ENCODE results near the gene CASR. TPM values are rescaled to one million over a fixed set of nuclear protein-coding genes. Genes with fewer than 3 reads are reported as not detected.

The CASR gene
- polyA plus RNA-seq, 1 donor: 1.9 TPM

- no peak for DNase-seq
- H3K27ac ChIP-seq (ENCODE audit: low read length): no peak overlapping the region
- no peaks in the 10 kb centered on the region for H3K9me3 ChIP-seq (ENCODE audit: control insufficient read depth, low read depth, low read length)
- no peaks in the 10 kb centered on the region for H3K36me3 ChIP-seq (ENCODE audit: control insufficient read depth, insufficient read depth, low read length)
- no peaks in the 10 kb centered on the region for H3K27me3 ChIP-seq (ENCODE audit: control insufficient read depth, insufficient read depth, low read length)
- no peak overlapping the region for H3K4me3 ChIP-seq (ENCODE audit: low read length)
- H3K4me1 ChIP-seq (ENCODE audit: control insufficient read depth, insufficient read depth, low read length): peaks cover 12% of the 10 kb centered on the region
- no CpG with 5 or more reads among the region's 4 CpGs for WGBS (ENCODE audit: insufficient coverage, low lambda C conversion rate)
These were observed 132.2 kb downstream of the CASR start for GRCh38 chr3:122315619-122316018.

GRCh38 chr3:122316368-122316767, 132.9 kb downstream of the CASR start:
- Histone ChIP-seq H3K4me3 (ENCODE audit: low read length) (no peak overlapping the region), H3K27me3 (ENCODE audit: control insufficient read depth, insufficient read depth, low read length) (no peaks in the 10 kb centered on the region), H3K4me1 (ENCODE audit: control insufficient read depth, insufficient read depth, low read length) (peaks cover 8% of the 10 kb centered on the region), H3K27ac (ENCODE audit: low read length) (no peak overlapping the region), H3K9me3 (ENCODE audit: control insufficient read depth, low read depth, low read length) (no peaks in the 10 kb centered on the region), H3K36me3 (ENCODE audit: control insufficient read depth, insufficient read depth, low read length) (no peaks in the 10 kb centered on the region)
- no peak for DNase-seq
- WGBS (ENCODE audit: insufficient coverage, low lambda C conversion rate): 100% methylated on average over 1 of the region's 5 CpGs

GRCh38 chr3:122318620-122319019, 135.2 kb downstream of the CASR start:
- Histone ChIP-seq H3K27me3 (ENCODE audit: control insufficient read depth, insufficient read depth, low read length) (no peaks in the 10 kb centered on the region), H3K9me3 (ENCODE audit: control insufficient read depth, low read depth, low read length) (no peaks in the 10 kb centered on the region), H3K4me1 (ENCODE audit: control insufficient read depth, insufficient read depth, low read length) (peaks cover 8% of the 10 kb centered on the region), H3K4me3 (ENCODE audit: low read length) (no peak overlapping the region), H3K27ac (ENCODE audit: low read length) (no peak overlapping the region), H3K36me3 (ENCODE audit: control insufficient read depth, insufficient read depth, low read length) (no peaks in the 10 kb centered on the region)
- no CpG with 5 or more reads among the region's 2 CpGs for WGBS (ENCODE audit: insufficient coverage, low lambda C conversion rate)
- no peak for DNase-seq

GRCh38 chr3:122322095-122323075, 138.9 kb downstream of the CASR start:
- 70% methylated on average over 3 of the region's 5 CpGs for WGBS (ENCODE audit: insufficient coverage, low lambda C conversion rate)
- Histone ChIP-seq H3K27ac (ENCODE audit: low read length) (no peak overlapping the region), H3K9me3 (ENCODE audit: control insufficient read depth, low read depth, low read length) (no peaks in the 10 kb centered on the region), H3K4me1 (ENCODE audit: control insufficient read depth, insufficient read depth, low read length) (no peaks in the 10 kb centered on the region), H3K36me3 (ENCODE audit: control insufficient read depth, insufficient read depth, low read length) (no peaks in the 10 kb centered on the region), H3K27me3 (ENCODE audit: control insufficient read depth, insufficient read depth, low read length) (no peaks in the 10 kb centered on the region), H3K4me3 (ENCODE audit: low read length) (no peak overlapping the region)
- DNase-seq: no peak

GRCh38 chr3:122324871-122325323, 141.4 kb downstream of the CASR start, which contains the start of gene CSTA:
CSTA (plus strand) TSS chr3:122325248; CDS start chr3:122325293, 45 bp downstream.
- Histone ChIP-seq H3K9me3 (ENCODE audit: control insufficient read depth, low read depth, low read length) (no peaks in the 10 kb centered on the region), H3K27ac (ENCODE audit: low read length) (no peak within 1 kb of the TSS), H3K27me3 (ENCODE audit: control insufficient read depth, insufficient read depth, low read length) (no peaks in the 10 kb centered on the region), H3K4me3 (ENCODE audit: low read length) (no peak within 1 kb of the TSS), H3K36me3 (ENCODE audit: control insufficient read depth, insufficient read depth, low read length) (no peaks in the 10 kb centered on the region), H3K4me1 (ENCODE audit: control insufficient read depth, insufficient read depth, low read length) (no peaks in the 10 kb centered on the region)
- no peak for DNase-seq
- WGBS (ENCODE audit: insufficient coverage, low lambda C conversion rate): 100% methylated on average over 2 of the region's 6 CpGs

GRCh38 chr3:122325769-122326168, 142.3 kb downstream of the CASR start:
- no peaks in the 10 kb centered on the region for H3K27me3 ChIP-seq (ENCODE audit: control insufficient read depth, insufficient read depth, low read length)
- H3K27ac ChIP-seq (ENCODE audit: low read length): no peak overlapping the region
- no peak for DNase-seq
- H3K9me3 ChIP-seq (ENCODE audit: control insufficient read depth, low read depth, low read length): no peaks in the 10 kb centered on the region
- no peaks in the 10 kb centered on the region for H3K36me3 ChIP-seq (ENCODE audit: control insufficient read depth, insufficient read depth, low read length)
- WGBS (ENCODE audit: insufficient coverage, low lambda C conversion rate): no CpG with 5 or more reads among the region's 3 CpGs
- H3K4me3 ChIP-seq (ENCODE audit: low read length): no peak overlapping the region
- H3K4me1 ChIP-seq (ENCODE audit: control insufficient read depth, insufficient read depth, low read length): no peaks in the 10 kb centered on the region

- Histone ChIP-seq H3K36me3 (ENCODE audit: control insufficient read depth, insufficient read depth, low read length) (no peaks in the 10 kb centered on the region), H3K27me3 (ENCODE audit: control insufficient read depth, insufficient read depth, low read length) (no peaks in the 10 kb centered on the region), H3K4me3 (ENCODE audit: low read length) (no peak overlapping the region), H3K9me3 (ENCODE audit: control insufficient read depth, low read depth, low read length) (no peaks in the 10 kb centered on the region), H3K4me1 (ENCODE audit: control insufficient read depth, insufficient read depth, low read length) (no peaks in the 10 kb centered on the region), H3K27ac (ENCODE audit: low read length) (no peak overlapping the region)
- DNase-seq: no peak
- no CpG with 5 or more reads among the region's 4 CpGs for WGBS (ENCODE audit: insufficient coverage, low lambda C conversion rate)
These were observed 148.4 kb downstream of the CASR start for GRCh38 chr3:122331886-122332285.

- H3K36me3 ChIP-seq (ENCODE audit: control insufficient read depth, insufficient read depth, low read length): no peaks in the 10 kb centered on the region
- no peak overlapping the region for H3K27ac ChIP-seq (ENCODE audit: low read length)
- no peak overlapping the region for H3K4me3 ChIP-seq (ENCODE audit: low read length)
- no peaks in the 10 kb centered on the region for H3K9me3 ChIP-seq (ENCODE audit: control insufficient read depth, low read depth, low read length)
- H3K27me3 ChIP-seq (ENCODE audit: control insufficient read depth, insufficient read depth, low read length): no peaks in the 10 kb centered on the region
- no peaks in the 10 kb centered on the region for H3K4me1 ChIP-seq (ENCODE audit: control insufficient read depth, insufficient read depth, low read length)
- no peak for DNase-seq
- WGBS (ENCODE audit: insufficient coverage, low lambda C conversion rate): no CpG with 5 or more reads among the region's 8 CpGs
These were observed 149.1 kb downstream of the CASR start for GRCh38 chr3:122332551-122332950.

Other genes with a start within 250 kb of the CASR start
- 3.2 TPM for gene ILDR1, start 161.4 kb upstream of the CASR start, polyA plus RNA-seq
- gene CD86, start 128.3 kb upstream of the CASR start, polyA plus RNA-seq: 3.3 TPM
- 1.2 TPM for gene CSTA, start 141.6 kb downstream of the CASR start, polyA plus RNA-seq
- gene MIX23, start 199.6 kb downstream of the CASR start, polyA plus RNA-seq: 42.4 TPM
- gene FAM162A, start 200.5 kb downstream of the CASR start, polyA plus RNA-seq: 60.4 TPM
- gene WDR5B, start 232.4 kb downstream of the CASR start, polyA plus RNA-seq: 7.6 TPM

All from large intestine (tissue), 3 donors.